ENCODE results near the gene PPP1R26. TPM values are rescaled to one million over a fixed set of nuclear protein-coding genes. Genes with fewer than 3 reads are reported as not detected.

The PPP1R26 gene
- polyA plus RNA-seq, 2 of the 4 experiments (the other 2 are of a cell fraction) = 8.5 to 12.7 TPM

DNA sequence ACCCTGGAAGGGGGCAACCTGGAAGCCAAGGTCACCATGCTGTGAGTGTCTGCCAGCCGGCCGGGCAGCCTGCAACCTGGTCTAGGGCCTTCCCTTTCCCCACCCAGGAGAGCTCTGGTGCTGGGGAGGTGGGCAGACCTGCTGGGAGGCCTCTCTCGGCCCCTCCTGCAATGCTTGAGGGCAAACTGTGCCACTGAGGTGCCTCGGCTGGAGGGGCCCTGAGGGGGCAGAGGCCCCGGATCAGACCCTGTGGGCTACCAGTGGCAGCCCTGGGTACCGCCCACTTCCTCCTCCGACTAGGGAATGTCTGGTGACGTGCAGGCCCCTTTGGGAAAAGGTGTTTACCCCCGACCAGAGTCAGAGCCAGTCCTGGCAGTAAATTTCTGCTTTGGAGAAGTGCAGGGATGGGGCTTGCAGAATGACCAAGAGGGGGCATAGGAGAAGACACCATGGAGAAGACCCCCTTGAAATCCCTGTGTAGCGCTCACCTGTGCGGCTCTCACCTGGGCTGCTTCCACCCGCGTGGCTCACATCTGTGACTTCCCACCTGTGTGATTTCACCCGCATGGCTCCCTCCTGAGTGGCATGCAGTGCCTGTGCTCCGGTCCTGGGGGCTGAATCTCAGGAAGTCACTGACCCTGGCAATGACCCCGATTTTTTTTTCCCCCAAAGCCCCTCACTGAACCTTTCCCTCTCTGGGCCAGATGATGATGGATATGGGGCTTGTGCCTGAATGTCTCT, 42.7 kb downstream of the PPP1R26 start:
- no peak overlapping the region for H3K4me2 ChIP-seq
- peaks cover 10% of the 10 kb centered on the region; the same call in 1 of the 3 replicates for H3K4me1 ChIP-seq
- ChIA-PET POLR2A (no interaction called here), CTCF (no interaction called here)
- H3K27ac ChIP-seq = no peak overlapping the region
- H3K4me3 ChIP-seq = no peak overlapping the region
- DNase-seq (ENCODE audit: low read depth in 1 of 2, low spot score in 1 of 2) (no peak), FAIRE-seq (no peak), ATAC-seq (no peak)
- no peak for TF ChIP-seq ZSCAN20 (CRISPR knock-in tag; IDR thresholded peaks at IDR 0.05)
- TF ChIP-seq, protein P1, sequence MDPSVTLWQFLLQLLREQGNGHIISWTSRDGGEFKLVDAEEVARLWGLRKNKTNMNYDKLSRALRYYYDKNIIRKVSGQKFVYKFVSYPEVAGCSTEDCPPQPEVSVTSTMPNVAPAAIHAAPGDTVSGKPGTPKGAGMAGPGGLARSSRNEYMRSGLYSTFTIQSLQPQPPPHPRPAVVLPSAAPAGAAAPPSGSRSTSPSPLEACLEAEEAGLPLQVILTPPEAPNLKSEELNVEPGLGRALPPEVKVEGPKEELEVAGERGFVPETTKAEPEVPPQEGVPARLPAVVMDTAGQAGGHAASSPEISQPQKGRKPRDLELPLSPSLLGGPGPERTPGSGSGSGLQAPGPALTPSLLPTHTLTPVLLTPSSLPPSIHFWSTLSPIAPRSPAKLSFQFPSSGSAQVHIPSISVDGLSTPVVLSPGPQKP (IDR thresholded peaks at IDR 0.05; ENCODE audit: low read depth, low read length) = no peak
- TF ChIP-seq JUNB (IDR thresholded peaks at IDR 0.05) = no peak
- TF ChIP-seq, protein P2, sequence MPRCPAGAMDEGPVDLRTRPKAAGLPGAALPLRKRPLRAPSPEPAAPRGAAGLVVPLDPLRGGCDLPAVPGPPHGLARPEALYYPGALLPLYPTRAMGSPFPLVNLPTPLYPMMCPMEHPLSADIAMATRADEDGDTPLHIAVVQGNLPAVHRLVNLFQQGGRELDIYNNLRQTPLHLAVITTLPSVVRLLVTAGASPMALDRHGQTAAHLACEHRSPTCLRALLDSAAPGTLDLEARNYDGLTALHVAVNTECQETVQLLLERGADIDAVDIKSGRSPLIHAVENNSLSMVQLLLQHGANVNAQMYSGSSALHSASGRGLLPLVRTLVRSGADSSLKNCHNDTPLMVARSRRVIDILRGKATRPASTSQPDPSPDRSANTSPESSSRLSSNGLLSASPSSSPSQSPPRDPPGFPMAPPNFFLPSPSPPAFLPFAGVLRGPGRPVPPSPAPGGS (IDR thresholded peaks at IDR 0.05) = no peak
- TF ChIP-seq, protein P3, sequence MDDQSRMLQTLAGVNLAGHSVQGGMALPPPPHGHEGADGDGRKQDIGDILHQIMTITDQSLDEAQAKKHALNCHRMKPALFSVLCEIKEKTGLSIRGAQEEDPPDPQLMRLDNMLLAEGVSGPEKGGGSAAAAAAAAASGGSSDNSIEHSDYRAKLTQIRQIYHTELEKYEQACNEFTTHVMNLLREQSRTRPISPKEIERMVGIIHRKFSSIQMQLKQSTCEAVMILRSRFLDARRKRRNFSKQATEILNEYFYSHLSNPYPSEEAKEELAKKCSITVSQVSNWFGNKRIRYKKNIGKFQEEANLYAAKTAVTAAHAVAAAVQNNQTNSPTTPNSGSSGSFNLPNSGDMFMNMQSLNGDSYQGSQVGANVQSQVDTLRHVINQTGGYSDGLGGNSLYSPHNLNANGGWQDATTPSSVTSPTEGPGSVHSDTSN (IDR thresholded peaks at IDR 0.05) = no peak
- no peak for TF ChIP-seq TFCP2L1 (CRISPR knock-in tag; IDR thresholded peaks at IDR 0.05)
- TF ChIP-seq ZNF302 (CRISPR knock-in tag; IDR thresholded peaks at IDR 0.05) = no peak
- no peak for TF ChIP-seq RARB (CRISPR knock-in tag; IDR thresholded peaks at IDR 0.05)
- TF ChIP-seq MAX (IDR thresholded peaks at IDR 0.05) = no peak
- no peak for TF ChIP-seq EP300 (IDR thresholded peaks at IDR 0.05)
- 71% methylated on average over 8 of the region's 16 CpGs for WGBS (ENCODE audit: missing lambda C conversion rate)
- H3K9me3 ChIP-seq = no peaks in the 10 kb centered on the region

- H3K27ac ChIP-seq = no peak overlapping the region
- DNase-seq (ENCODE audit: low read depth in 1 of 2, low spot score in 1 of 2) (no peak), FAIRE-seq (no peak), ATAC-seq (no peak)
- no peak overlapping the region for H3K4me3 ChIP-seq
- WGBS (ENCODE audit: missing lambda C conversion rate) = 77% methylated on average over 10 of the region's 17 CpGs
- CTCF ChIA-PET = interaction anchor here (1.2 kb wide), 1 partner anchor 18 kb away, joined by 5 read pairs; no protein-coding TSS in a partner anchor
- no peaks in the 10 kb centered on the region for H3K9me3 ChIP-seq
- H3K4me1 ChIP-seq = peaks cover 10% of the 10 kb centered on the region; the same call in 1 of the 3 replicates
- H3K4me2 ChIP-seq = no peak overlapping the region
- POLR2A ChIA-PET = no interaction called here
- no peak for TF ChIP-seq ZC3H11A (IDR thresholded peaks at IDR 0.05)
- TF ChIP-seq CEBPB (IDR thresholded peaks at IDR 0.05) = no peak
- TF ChIP-seq, protein P3 (IDR thresholded peaks at IDR 0.05) = no peak
- no peak for TF ChIP-seq PHF8 (IDR thresholded peaks at IDR 0.05; ENCODE audit: borderline replicate concordance, low read depth)
- TF ChIP-seq USF2 (IDR thresholded peaks at IDR 0.05) = no peak
- TF ChIP-seq, protein P1 (IDR thresholded peaks at IDR 0.05; ENCODE audit: low read depth, low read length) = no peak
- TF ChIP-seq RFX5 (IDR thresholded peaks at IDR 0.05) = no peak
- no peak for TF ChIP-seq CBX8 (IDR thresholded peaks at IDR 0.05)
- TF ChIP-seq NR3C1 (IDR thresholded peaks at IDR 0.05) = no peak
- no peak for TF ChIP-seq MAX (IDR thresholded peaks at IDR 0.05)
- TF ChIP-seq HOXA7 (CRISPR knock-in tag; IDR thresholded peaks at IDR 0.05) = no peak
- TF ChIP-seq POLR2A (IDR thresholded peaks at IDR 0.05; ENCODE audit: low read length) = no peak
- TF ChIP-seq CBX2 (IDR thresholded peaks at IDR 0.05; ENCODE audit: borderline replicate concordance, low read depth) = no peak
- no peak for TF ChIP-seq JUNB (IDR thresholded peaks at IDR 0.05)
- no peak for TF ChIP-seq FOXS1 (CRISPR knock-in tag; IDR thresholded peaks at IDR 0.05)
- TF ChIP-seq, protein P2 (IDR thresholded peaks at IDR 0.05) = no peak
- no peak for TF ChIP-seq RCOR1 (IDR thresholded peaks at IDR 0.05; ENCODE audit: low read depth, low read length)
- TF ChIP-seq CTCF (IDR thresholded peaks at IDR 0.05) = no peak
- TF ChIP-seq RNF2 (IDR thresholded peaks at IDR 0.05; ENCODE audit: borderline replicate concordance, low read depth) = no peak
Measured at GRCh38 chr9:135522931-135523330, 43.3 kb downstream of the PPP1R26 start.

Data from A549 (cell line).